ENCODE results near the gene KANSL1.
"Not testable (repeated sequence)": the region's sequence is repeated elsewhere in the genome, so short reads cannot be mapped to it uniquely, and the experiment has no call there.

Gene KANSL1

DNA sequence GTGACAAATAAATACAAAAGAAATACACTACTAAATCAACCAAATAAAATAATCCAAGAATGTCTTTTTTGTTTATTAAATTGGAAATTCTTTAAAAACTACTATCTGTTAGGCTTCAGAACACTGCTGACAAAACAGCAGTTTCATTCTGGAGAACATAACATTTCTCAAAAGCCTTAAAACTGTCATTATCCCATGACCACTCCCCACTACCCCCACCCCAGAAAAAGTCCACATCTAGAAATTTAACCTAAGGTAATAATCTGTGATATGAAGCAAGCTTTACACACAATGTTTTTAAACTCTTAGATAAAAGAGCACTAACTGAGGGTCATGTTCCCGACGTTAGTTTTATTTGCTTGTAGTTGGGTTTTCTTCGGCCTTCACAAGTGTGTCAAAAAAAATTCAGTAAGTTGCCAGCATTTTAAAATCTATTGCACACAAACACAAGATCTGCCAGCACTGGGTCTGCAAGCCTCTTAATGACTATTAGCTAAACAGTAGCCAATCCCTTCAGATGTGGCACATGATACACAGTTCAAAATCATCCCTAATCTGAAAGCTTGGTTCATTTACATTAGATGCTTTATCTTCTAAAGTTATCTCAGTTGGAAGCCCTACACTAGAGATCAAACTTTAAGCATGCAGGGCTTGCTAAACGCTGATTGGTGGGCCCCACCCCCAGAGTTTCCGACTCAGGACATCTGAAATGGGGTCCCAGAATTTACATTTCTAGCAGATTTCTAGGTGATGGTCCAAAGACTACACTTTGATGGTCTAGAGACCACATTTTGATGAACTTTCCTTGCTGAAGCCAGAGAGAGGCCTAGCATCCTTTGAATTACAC is 75.2 kb downstream of the KANSL1 start:
- FAIRE-seq (no peak), DNase-seq (ENCODE audit: insufficient read length) (no peak)
- TF ChIP-seq POLR2A (IDR thresholded peaks at IDR 0.05; ENCODE audit: low read depth, low read length) (no peak), POLR2AphosphoS5 (IDR thresholded peaks at IDR 0.05; ENCODE audit: low read depth, low read length) (no peak), TAF1 (IDR thresholded peaks at IDR 0.05; ENCODE audit: borderline replicate concordance, low read depth, low read length) (no peak)

GRCh38 chr17:46117117-46117516 is 76.1 kb downstream of the KANSL1 start:
- FAIRE-seq (no peak), DNase-seq (ENCODE audit: insufficient read length) (no peak)
- TF ChIP-seq TAF1 (IDR thresholded peaks at IDR 0.05; ENCODE audit: borderline replicate concordance, low read depth, low read length) = no peak
- no peak for TF ChIP-seq POLR2A (IDR thresholded peaks at IDR 0.05; ENCODE audit: low read depth, low read length)
- no peak for TF ChIP-seq POLR2AphosphoS5 (IDR thresholded peaks at IDR 0.05; ENCODE audit: low read depth, low read length)

DNA sequence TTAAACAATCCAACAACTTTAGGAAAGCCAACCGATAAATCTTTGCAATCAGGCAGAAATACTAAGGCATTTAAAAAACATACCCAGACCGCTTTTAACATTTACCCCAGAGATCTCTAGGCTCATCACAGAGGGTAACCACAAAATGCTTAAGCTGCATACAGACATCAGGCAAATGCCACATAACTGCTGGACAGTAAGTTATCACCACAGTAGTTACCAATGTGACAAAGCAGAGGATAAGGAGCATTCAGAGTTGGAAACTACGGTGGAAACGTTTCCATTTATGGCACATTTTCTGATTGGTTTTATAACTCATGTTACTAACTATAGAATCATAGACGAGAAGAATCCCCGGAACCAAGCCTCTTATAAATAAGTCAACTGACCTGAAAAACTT is 77.5 kb downstream of the KANSL1 start:
- TF ChIP-seq POLR2AphosphoS5 (IDR thresholded peaks at IDR 0.05; ENCODE audit: low read depth, low read length) = no peak
- no peak for TF ChIP-seq POLR2A (IDR thresholded peaks at IDR 0.05; ENCODE audit: low read depth, low read length)
- TF ChIP-seq TAF1 (IDR thresholded peaks at IDR 0.05; ENCODE audit: borderline replicate concordance, low read depth, low read length) = no peak
- FAIRE-seq (peak; percentile 70), DNase-seq (ENCODE audit: insufficient read length) (no peak)

DNA sequence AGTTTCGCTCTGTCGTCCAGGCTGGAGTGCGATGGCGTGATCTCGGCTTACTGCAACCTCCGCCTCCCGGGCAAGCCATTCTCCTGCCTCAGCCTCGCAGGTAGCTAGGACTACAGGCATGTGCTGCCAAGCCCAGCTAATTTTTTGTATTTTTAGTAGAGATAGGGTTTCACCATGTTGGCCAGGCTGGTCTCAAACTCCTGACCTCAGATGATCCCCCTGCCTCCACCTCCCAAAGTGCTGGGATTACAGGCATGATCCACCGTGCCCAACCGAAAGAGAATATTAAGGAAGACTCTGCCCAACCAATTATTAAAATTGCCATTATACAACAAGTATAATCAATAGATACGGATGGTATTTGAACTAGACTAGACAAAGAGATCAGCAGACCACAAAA is 82.0 kb downstream of the KANSL1 start:
- not testable (repeated sequence) for DNase-seq (ENCODE audit: insufficient read length); FAIRE-seq

DNA sequence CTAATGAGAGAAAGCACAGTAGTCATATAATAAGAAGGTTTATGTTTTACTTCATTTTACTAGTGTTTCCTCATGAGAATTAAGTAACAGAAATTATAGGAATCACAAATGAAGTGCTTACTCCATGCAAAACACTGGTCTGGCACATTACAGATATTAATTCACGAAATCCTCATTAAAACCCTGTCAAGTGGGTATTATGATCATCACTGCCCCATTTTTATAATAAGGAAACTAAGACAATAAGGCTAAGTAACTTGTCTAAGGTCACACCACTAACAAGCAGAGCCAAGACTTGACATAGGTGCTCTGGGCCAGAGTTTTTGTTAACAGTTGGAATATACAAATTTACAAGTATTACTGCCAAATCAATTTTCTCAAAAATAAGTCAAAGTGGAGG is 83.0 kb downstream of the KANSL1 start:
- no peak for TF ChIP-seq POLR2AphosphoS5 (IDR thresholded peaks at IDR 0.05; ENCODE audit: low read depth, low read length)
- no peak for TF ChIP-seq TAF1 (IDR thresholded peaks at IDR 0.05; ENCODE audit: borderline replicate concordance, low read depth, low read length)
- TF ChIP-seq POLR2A (IDR thresholded peaks at IDR 0.05; ENCODE audit: low read depth, low read length) = no peak
- DNase-seq (ENCODE audit: insufficient read length) = no peak
- no peak for FAIRE-seq

GRCh38 chr17:46109603-46110189 is 83.5 kb downstream of the KANSL1 start:
- FAIRE-seq = peak; percentile 80
- no peak for DNase-seq (ENCODE audit: insufficient read length)
- TF ChIP-seq POLR2A (IDR thresholded peaks at IDR 0.05; ENCODE audit: low read depth, low read length) (no peak), POLR2AphosphoS5 (IDR thresholded peaks at IDR 0.05; ENCODE audit: low read depth, low read length) (no peak), TAF1 (IDR thresholded peaks at IDR 0.05; ENCODE audit: borderline replicate concordance, low read depth, low read length) (no peak)

DNA sequence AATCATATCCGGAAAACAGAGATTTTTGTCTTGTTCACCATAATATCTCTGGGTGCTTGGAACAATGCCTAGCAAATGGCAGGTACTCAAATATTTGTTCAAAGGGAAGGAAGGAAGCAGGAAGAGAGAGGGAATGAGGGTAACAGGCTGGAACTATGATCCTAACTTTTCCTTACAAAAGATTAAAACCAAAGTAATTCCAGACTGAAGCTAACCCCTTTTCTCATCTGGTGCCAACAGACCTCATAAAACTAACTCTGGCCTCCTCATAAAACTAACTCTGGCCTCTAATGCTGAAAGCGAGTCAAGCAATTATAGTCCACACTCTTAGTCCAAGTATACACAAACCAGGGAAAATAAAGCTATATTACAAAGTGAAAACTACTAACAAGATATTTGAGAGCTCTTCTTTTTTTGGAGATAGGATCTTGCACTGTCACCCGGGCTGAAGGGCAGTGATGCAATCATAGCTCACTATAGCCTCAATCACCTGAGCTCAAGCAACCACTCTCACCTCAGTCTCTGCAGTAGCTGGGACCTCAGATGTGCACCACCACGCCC is 84.6 kb downstream of the KANSL1 start:
- DNase-seq (ENCODE audit: insufficient read length) (no peak), FAIRE-seq (peak; percentile 70)
- TF ChIP-seq TAF1 (IDR thresholded peaks at IDR 0.05; ENCODE audit: borderline replicate concordance, low read depth, low read length) (no peak), POLR2A (IDR thresholded peaks at IDR 0.05; ENCODE audit: low read depth, low read length) (no peak), POLR2AphosphoS5 (IDR thresholded peaks at IDR 0.05; ENCODE audit: low read depth, low read length) (no peak)

DNA sequence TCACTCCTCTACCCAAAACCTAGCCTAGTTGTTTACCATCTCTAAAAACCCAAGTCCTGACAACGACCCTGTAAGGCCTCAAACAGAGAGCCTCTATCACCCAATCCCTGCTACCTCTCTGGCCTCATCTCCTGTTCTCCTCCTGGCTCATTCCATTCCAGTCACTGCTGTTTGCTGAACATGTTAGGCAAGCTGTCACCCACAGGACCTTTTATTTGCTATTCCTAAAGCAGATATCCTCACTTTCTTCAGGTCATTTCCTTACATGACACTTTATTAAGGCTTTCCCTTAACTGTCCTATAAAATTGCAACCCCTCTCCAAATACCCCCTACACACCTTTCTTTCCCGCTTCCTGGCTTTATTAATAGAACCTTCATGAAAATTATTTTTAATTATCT is 85.1 kb downstream of the KANSL1 start:
- TF ChIP-seq TAF1 (IDR thresholded peaks at IDR 0.05; ENCODE audit: borderline replicate concordance, low read depth, low read length) (no peak), POLR2AphosphoS5 (IDR thresholded peaks at IDR 0.05; ENCODE audit: low read depth, low read length) (no peak), POLR2A (IDR thresholded peaks at IDR 0.05; ENCODE audit: low read depth, low read length) (no peak)
- FAIRE-seq = peak; percentile 75
- DNase-seq (ENCODE audit: insufficient read length) = no peak

- DNase-seq (ENCODE audit: insufficient read length) (no peak), FAIRE-seq (no peak)
- TF ChIP-seq TAF1 (IDR thresholded peaks at IDR 0.05; ENCODE audit: borderline replicate concordance, low read depth, low read length) (no peak), POLR2A (IDR thresholded peaks at IDR 0.05; ENCODE audit: low read depth, low read length) (no peak), POLR2AphosphoS5 (IDR thresholded peaks at IDR 0.05; ENCODE audit: low read depth, low read length) (no peak)
Observed at GRCh38 chr17:46106966-46107644, 86.1 kb downstream of the KANSL1 start.

- FAIRE-seq = peak; percentile 83
- DNase-seq (ENCODE audit: insufficient read length) = not testable (repeated sequence)
Observed at GRCh38 chr17:46102806-46103205, 90.4 kb downstream of the KANSL1 start.

DNA sequence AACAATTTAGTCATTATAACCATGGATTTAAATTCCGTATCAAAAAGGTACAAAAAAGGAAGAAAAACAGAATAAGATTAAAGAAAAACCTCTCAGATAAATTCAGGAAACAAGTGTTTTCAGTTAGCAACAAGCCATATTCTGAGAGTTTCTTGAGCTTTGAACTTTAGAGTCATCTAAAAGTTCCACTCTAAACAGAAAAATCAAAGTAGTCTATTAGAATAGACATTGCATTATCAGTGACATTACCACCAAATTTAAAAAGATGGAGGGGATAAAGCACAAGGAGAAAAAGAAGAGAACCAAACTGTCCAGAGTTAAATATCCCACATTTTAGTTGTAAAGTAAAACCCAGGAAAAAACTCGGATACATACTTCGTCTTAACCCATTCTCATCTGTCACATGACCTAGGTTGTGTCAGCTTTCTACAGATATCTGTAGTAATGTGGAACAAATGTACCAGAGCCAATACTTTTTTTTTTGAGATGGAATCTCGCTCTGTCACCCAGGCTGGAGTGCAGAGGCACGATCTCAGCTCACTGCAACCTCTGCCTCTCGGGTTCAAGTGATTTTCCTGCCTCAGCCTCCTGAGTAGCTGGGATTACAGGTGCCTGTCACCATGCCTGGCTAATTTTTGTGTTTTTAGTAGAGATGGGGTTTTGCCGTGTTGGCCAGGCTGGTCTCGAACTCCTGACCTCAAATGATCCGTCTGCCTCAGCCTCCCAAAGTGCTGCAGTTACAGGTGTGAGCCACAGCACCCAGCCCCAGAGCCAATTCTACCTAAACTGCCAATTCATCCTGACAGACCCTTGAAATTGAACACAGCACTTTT is 91.2 kb downstream of the KANSL1 start:
- not testable (repeated sequence) for DNase-seq (ENCODE audit: insufficient read length)
- peak; percentile 58 for FAIRE-seq
